ENCODE measurements around the gene BAK1. TPM values are rescaled to one million over a fixed set of nuclear protein-coding genes. Genes with fewer than 3 reads are reported as not detected.

Gene BAK1
- total RNA-seq, 1 experiment from 2014 or later: 31.5 TPM

DNA sequence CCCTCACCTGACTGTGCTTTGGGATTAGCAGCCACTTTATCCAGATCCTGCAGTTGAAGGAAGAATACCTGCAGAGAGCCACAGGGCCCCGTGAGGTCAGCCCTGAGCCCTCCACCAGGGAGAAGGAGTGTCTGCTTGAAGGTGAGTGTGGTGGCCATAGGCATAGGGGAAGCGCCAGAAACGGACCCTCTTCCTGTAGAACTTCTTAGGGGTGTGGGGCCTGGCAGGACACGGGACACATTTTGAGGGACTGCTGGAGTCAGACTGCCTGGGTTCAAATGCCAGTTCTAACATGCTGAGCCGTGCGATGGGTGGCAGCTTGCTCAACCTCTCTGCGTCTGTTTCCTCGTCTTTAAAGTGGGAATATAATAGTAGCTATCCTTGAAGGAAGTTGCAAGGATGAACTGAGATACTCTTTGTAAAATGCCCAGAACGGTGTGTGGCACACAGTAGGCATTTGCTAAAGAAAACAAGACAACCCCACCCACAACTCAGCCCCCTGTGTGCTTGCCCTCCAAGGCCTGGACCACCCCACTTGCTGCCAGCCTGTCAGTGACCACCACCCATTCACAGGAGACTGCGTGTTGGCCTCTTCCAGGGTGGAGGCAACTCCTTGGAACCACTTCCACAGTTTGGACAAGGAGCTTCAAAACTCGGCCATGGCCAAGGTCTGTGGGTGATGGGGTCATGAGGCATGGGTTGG lies 4.8 kb upstream of the BAK1 start:
- BruUV-seq (replicated peaks): no TSS peak

GRCh38 chr6:33583591-33584155 lies 3.6 kb upstream of the BAK1 start:
- no peak for DNase-seq (ENCODE audit: low read depth, low spot score)
- no peaks in the 10 kb centered on the region for H3K27me3 ChIP-seq (ENCODE audit: control insufficient read depth, insufficient read depth, low read length)
- peaks cover 10% of the 10 kb centered on the region for H3K4me1 ChIP-seq (ENCODE audit: control insufficient read depth, insufficient read depth, low read length)
- no peaks in the 10 kb centered on the region for H3K9me3 ChIP-seq (ENCODE audit: control insufficient read depth, insufficient read depth, low read depth, low read length)
- intact Hi-C loops (cut with micrococcal nuclease; ENCODE audit: unreplicated experiment) (no loop called here), in situ Hi-C loops (cut with HindIII; ENCODE audit: low pct_unique_long_range_greater_than_20kb, low sequenced_read_pairs) (no loop called here)
- no peak overlapping the region for H3K27ac ChIP-seq (ENCODE audit: low read length)
- H3K36me3 ChIP-seq (ENCODE audit: control insufficient read depth, insufficient read depth, low read length): peaks cover 2% of the 10 kb centered on the region; the same call in 1 of the 2 replicates
- no peak for ATAC-seq
- no peak for TF ChIP-seq SIN3A (IDR thresholded peaks at IDR 0.05; ENCODE audit: borderline replicate concordance, insufficient read depth, low read depth, low read length)
- TF ChIP-seq CTCF (IDR thresholded peaks at IDR 0.05): peak; percentile 67
- POLR2A ChIA-PET: no interaction called here
- CTCF ChIA-PET: no interaction called here
- H3K4me3 ChIP-seq (ENCODE audit: low read depth in 2 of 2, low read length in 2 of 2): no peak overlapping the region
- no TSS peak for BruUV-seq (replicated peaks)

More for the DNA sequence above, 4.8 kb upstream of the BAK1 start:
- CTCF ChIA-PET: interaction anchor here (0.6 to 1.2 kb wide), 3 partner anchors 22 to 577 kb away, joined by 3 to 4 read pairs (median 4); no protein-coding TSS in a partner anchor
- H3K4me3 ChIP-seq (ENCODE audit: low read depth in 2 of 2, low read length in 2 of 2): no peak overlapping the region
- no peaks in the 10 kb centered on the region for H3K27me3 ChIP-seq (ENCODE audit: control insufficient read depth, insufficient read depth, low read length)
- in situ Hi-C loops (cut with HindIII; ENCODE audit: low pct_unique_long_range_greater_than_20kb, low sequenced_read_pairs): no loop called here
- no peak for DNase-seq (ENCODE audit: low read depth, low spot score)
- ATAC-seq: no peak
- H3K9me3 ChIP-seq (ENCODE audit: control insufficient read depth, insufficient read depth, low read depth, low read length): no peaks in the 10 kb centered on the region
- no peak overlapping the region for H3K27ac ChIP-seq (ENCODE audit: low read length)
- peaks cover 13% of the 10 kb centered on the region for H3K4me1 ChIP-seq (ENCODE audit: control insufficient read depth, insufficient read depth, low read length)
- POLR2A ChIA-PET: interaction anchor here (0.5 kb wide), 1 partner anchor 126 kb away, joined by 8 read pairs; the partner anchor contains the start of gene UQCC2
- intact Hi-C loops (cut with micrococcal nuclease; ENCODE audit: unreplicated experiment): loop anchor here (5.0 kb wide), 1 partner anchor 37 kb away; the partner anchor contains the start of gene ITPR3
- H3K36me3 ChIP-seq (ENCODE audit: control insufficient read depth, insufficient read depth, low read length): no peaks in the 10 kb centered on the region
- no peak for TF ChIP-seq POLR2AphosphoS5 (IDR thresholded peaks at IDR 0.05; ENCODE audit: low read depth, low read length)
- TF ChIP-seq CTCF (IDR thresholded peaks at IDR 0.05): no peak
- no peak for TF ChIP-seq SIN3A (IDR thresholded peaks at IDR 0.05; ENCODE audit: borderline replicate concordance, insufficient read depth, low read depth, low read length)
- no peak for TF ChIP-seq REST (IDR thresholded peaks at IDR 0.05; ENCODE audit: insufficient read depth in 1 of 2, low read depth in 2 of 2, low read length in 1 of 2)
- no peak for TF ChIP-seq TCF7L2 (IDR thresholded peaks at IDR 0.05; ENCODE audit: low read depth, low read length)
